IgD-negative memory B cell (primary cell): Measurements from ENCODE around the gene FOXE3. TPM values are rescaled to one million over a fixed set of nuclear protein-coding genes. Genes with fewer than 3 reads are reported as not detected.

Experiments used
- H3K27ac Mint-ChIP-seq, 3 donors: one replicate each; pipeline ENCODE4 v1.8.0; 2020 to 2022; ENCODE audit warnings: mild to moderate bottlenecking in 3 of 3, mixed read lengths in 3 of 3, moderate library complexity in 1 of 3
- H3K27me3 Mint-ChIP-seq: one replicate; pipeline ENCODE4 v1.8.0; 2021; ENCODE audit warnings: mixed read lengths
- H3K36me3 Mint-ChIP-seq: one replicate; pipeline ENCODE4 v1.8.0; 2020; ENCODE audit warnings: mild to moderate bottlenecking, mixed read lengths
- H3K4me1 Mint-ChIP-seq, 3 donors: one replicate each; pipeline ENCODE4 v1.8.0; 2020 to 2022; ENCODE audit warnings: mixed read lengths in 3 of 3, mild to moderate bottlenecking in 1 of 3
- H3K4me3 Mint-ChIP-seq, 4 donors: one replicate each; pipeline ENCODE4 v1.8.0; 2020 to 2022; ENCODE audit warnings: mild to moderate bottlenecking in 4 of 4, mixed read lengths in 4 of 4, moderate library complexity in 3 of 4
- H3K9me3 Mint-ChIP-seq, 3 donors: one replicate each; pipeline ENCODE4 v1.8.0; 2020 to 2021; ENCODE audit warnings: mixed read lengths in 3 of 3, mild to moderate bottlenecking in 1 of 3
- polyA plus RNA-seq: library from polyadenylated mRNA; unstranded; fragments of 300-500 nt; fragmentation: Illumina TruSeq; gene quantifications from one replicate; pipeline ENCODE4 v1.2.3, GENCODE V29; 2021

The FOXE3 gene
- polyA plus RNA-seq, 1 donor from 2014 or later, result not detected

- Mint-ChIP-seq H3K9me3 (no peaks in the 10 kb centered on the region), H3K4me3 (no peak overlapping the region), H3K27ac (no peak overlapping the region), H3K27me3 (peaks cover 37% of the 10 kb centered on the region), H3K4me1 (no peaks in the 10 kb centered on the region), H3K36me3 (no peaks in the 10 kb centered on the region)
Observed at GRCh38 chr1:47416319-47417169, 459 bp downstream of the FOXE3 start.

GRCh38 chr1:47417170-47418044, 1.3 kb downstream of the FOXE3 start:
- Mint-ChIP-seq H3K36me3 (no peaks in the 10 kb centered on the region), H3K4me3 (peak overlapping the region in 2 of 4 donors; percentile 74 to 85), H3K9me3 (no peaks in the 10 kb centered on the region), H3K4me1 (no peaks in the 10 kb centered on the region), H3K27me3 (peaks cover 37% of the 10 kb centered on the region), H3K27ac (peak overlapping the region in 1 of 3 donors; percentile 22)

- Mint-ChIP-seq H3K4me3 (peak overlapping the region in 2 of 4 donors; percentile 6 to 11), H3K4me1 (no peaks in the 10 kb centered on the region), H3K36me3 (no peaks in the 10 kb centered on the region), H3K9me3 (no peaks in the 10 kb centered on the region), H3K27me3 (peaks cover 37% of the 10 kb centered on the region), H3K27ac (peak overlapping the region in 1 of 3 donors; percentile 22)
Observed at GRCh38 chr1:47418122-47418521, 2.0 kb downstream of the FOXE3 start.

- Mint-ChIP-seq H3K27ac (no peak overlapping the region), H3K4me3 (no peak overlapping the region), H3K4me1 (no peaks in the 10 kb centered on the region), H3K36me3 (no peaks in the 10 kb centered on the region), H3K27me3 (peaks cover 39% of the 10 kb centered on the region), H3K9me3 (no peaks in the 10 kb centered on the region)
Observed at GRCh38 chr1:47418681-47419325, 2.7 kb downstream of the FOXE3 start.

GRCh38 chr1:47420547-47420946, 4.5 kb downstream of the FOXE3 start:
- Mint-ChIP-seq H3K4me1 (no peaks in the 10 kb centered on the region), H3K4me3 (no peak overlapping the region), H3K36me3 (no peaks in the 10 kb centered on the region), H3K27ac (no peak overlapping the region), H3K27me3 (peaks cover 35% of the 10 kb centered on the region), H3K9me3 (no peaks in the 10 kb centered on the region)

- no peaks in the 10 kb centered on the region for H3K9me3 Mint-ChIP-seq
- no peaks in the 10 kb centered on the region for H3K4me1 Mint-ChIP-seq
- no peak overlapping the region for H3K4me3 Mint-ChIP-seq
- H3K27ac Mint-ChIP-seq, result no peak overlapping the region
- H3K27me3 Mint-ChIP-seq, result peaks cover 16% of the 10 kb centered on the region
- no peaks in the 10 kb centered on the region for H3K36me3 Mint-ChIP-seq
Observed at GRCh38 chr1:47423872-47424271, 7.8 kb downstream of the FOXE3 start.

GRCh38 chr1:47424336-47424982, 8.4 kb downstream of the FOXE3 start:
- no peaks in the 10 kb centered on the region for H3K36me3 Mint-ChIP-seq
- H3K27me3 Mint-ChIP-seq, result peaks cover 13% of the 10 kb centered on the region
- H3K9me3 Mint-ChIP-seq, result no peaks in the 10 kb centered on the region
- no peak overlapping the region for H3K4me3 Mint-ChIP-seq
- H3K4me1 Mint-ChIP-seq, result no peaks in the 10 kb centered on the region
- no peak overlapping the region for H3K27ac Mint-ChIP-seq

GRCh38 chr1:47431534-47431933, 15.4 kb downstream of the FOXE3 start:
- Mint-ChIP-seq H3K9me3 (no peaks in the 10 kb centered on the region), H3K27ac (peak overlapping the region in 2 of 3 donors; percentile 62 to 67), H3K27me3 (peaks cover 40% of the 10 kb centered on the region), H3K4me1 (peaks cover 17 to 28% (median 23%) of the 10 kb centered on the region in 3 donors), H3K36me3 (no peaks in the 10 kb centered on the region), H3K4me3 (peak overlapping the region in 2 of 4 donors; percentile 33 to 83)

GRCh38 chr1:47432071-47433036, 16.3 kb downstream of the FOXE3 start:
- H3K27me3 Mint-ChIP-seq, result peaks cover 38% of the 10 kb centered on the region

GRCh38 chr1:47433037-47433421, 16.9 kb downstream of the FOXE3 start:
- H3K27ac Mint-ChIP-seq, result peak overlapping the region in 2 of 3 donors; percentile 39 to 75
- H3K4me1 Mint-ChIP-seq, result peaks cover 18 to 30% (median 25%) of the 10 kb centered on the region in 3 donors
- H3K36me3 Mint-ChIP-seq, result no peaks in the 10 kb centered on the region
- peaks cover 35% of the 10 kb centered on the region for H3K27me3 Mint-ChIP-seq
- no peaks in the 10 kb centered on the region for H3K9me3 Mint-ChIP-seq
- H3K4me3 Mint-ChIP-seq, result peak overlapping the region in 3 of 4 donors; percentile 60 to 82 (median 81)

More at GRCh38 chr1:47432071-47433036, 16.3 kb downstream of the FOXE3 start:
- H3K4me1 Mint-ChIP-seq, result peaks cover 18 to 30% (median 25%) of the 10 kb centered on the region in 3 donors
- H3K36me3 Mint-ChIP-seq, result no peaks in the 10 kb centered on the region
- no peaks in the 10 kb centered on the region for H3K9me3 Mint-ChIP-seq
- peak overlapping the region; percentile 31 to 75 (median 39) for H3K27ac Mint-ChIP-seq
- H3K4me3 Mint-ChIP-seq, result peak overlapping the region; percentile 44 to 82 (median 70)

GRCh38 chr1:47433477-47434050, 17.5 kb downstream of the FOXE3 start:
- H3K27ac Mint-ChIP-seq, result peak overlapping the region in 1 of 3 donors; percentile 75
- H3K27me3 Mint-ChIP-seq, result peaks cover 37% of the 10 kb centered on the region
- H3K36me3 Mint-ChIP-seq, result no peaks in the 10 kb centered on the region
- peaks cover 18 to 30% (median 25%) of the 10 kb centered on the region in 3 donors for H3K4me1 Mint-ChIP-seq
- H3K9me3 Mint-ChIP-seq, result no peaks in the 10 kb centered on the region
- H3K4me3 Mint-ChIP-seq, result peak overlapping the region in 2 of 4 donors; percentile 88 to 97

GRCh38 chr1:47434051-47434842, 18.2 kb downstream of the FOXE3 start:
- Mint-ChIP-seq H3K4me3 (peak overlapping the region in 2 of 4 donors; percentile 88 to 97), H3K27ac (peak overlapping the region; percentile 18 to 80 (median 59))

More at GRCh38 chr1:47434051-47434842, 18.2 kb downstream of the FOXE3 start:
- Mint-ChIP-seq H3K9me3 (no peaks in the 10 kb centered on the region), H3K27me3 (peaks cover 37% of the 10 kb centered on the region), H3K4me1 (peaks cover 18 to 30% (median 25%) of the 10 kb centered on the region in 3 donors), H3K36me3 (no peaks in the 10 kb centered on the region)
